ENCODE data around the gene RXRB.

- no peak for TF ChIP-seq EZH2 (IDR thresholded peaks at IDR 0.05; ENCODE audit: borderline replicate concordance, low read length)
- TF ChIP-seq, protein P1, sequence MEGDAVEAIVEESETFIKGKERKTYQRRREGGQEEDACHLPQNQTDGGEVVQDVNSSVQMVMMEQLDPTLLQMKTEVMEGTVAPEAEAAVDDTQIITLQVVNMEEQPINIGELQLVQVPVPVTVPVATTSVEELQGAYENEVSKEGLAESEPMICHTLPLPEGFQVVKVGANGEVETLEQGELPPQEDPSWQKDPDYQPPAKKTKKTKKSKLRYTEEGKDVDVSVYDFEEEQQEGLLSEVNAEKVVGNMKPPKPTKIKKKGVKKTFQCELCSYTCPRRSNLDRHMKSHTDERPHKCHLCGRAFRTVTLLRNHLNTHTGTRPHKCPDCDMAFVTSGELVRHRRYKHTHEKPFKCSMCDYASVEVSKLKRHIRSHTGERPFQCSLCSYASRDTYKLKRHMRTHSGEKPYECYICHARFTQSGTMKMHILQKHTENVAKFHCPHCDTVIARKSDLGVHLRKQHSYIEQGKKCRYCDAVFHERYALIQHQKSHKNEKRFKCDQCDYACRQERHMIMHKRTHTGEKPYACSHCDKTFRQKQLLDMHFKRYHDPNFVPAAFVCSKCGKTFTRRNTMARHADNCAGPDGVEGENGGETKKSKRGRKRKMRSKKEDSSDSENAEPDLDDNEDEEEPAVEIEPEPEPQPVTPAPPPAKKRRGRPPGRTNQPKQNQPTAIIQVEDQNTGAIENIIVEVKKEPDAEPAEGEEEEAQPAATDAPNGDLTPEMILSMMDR (IDR thresholded peaks at IDR 0.05; ENCODE audit: low read length): no peak
Observed at GRCh38 chr6:33217681-33218080, 17.2 kb upstream of the RXRB start.
